ENCODE results near the gene AHCYL2.

Gene AHCYL2

GRCh38 chr7:129453510-129454248, 228.8 kb downstream of the AHCYL2 start:
- Histone ChIP-seq H3K9me2 (ENCODE audit: low read depth, low read length) (no peaks in the 10 kb centered on the region), H4K20me1 (ENCODE audit: insufficient read depth, low read length) (no peaks in the 10 kb centered on the region), H3K4me3 (ENCODE audit: low read depth, low read length, poor library complexity, severe bottlenecking) (no peak overlapping the region), H3K27me3 (ENCODE audit: insufficient read depth, low read length) (no peaks in the 10 kb centered on the region), H3K9ac (ENCODE audit: low read length) (no peak overlapping the region), H3K4me1 (ENCODE audit: insufficient read depth, low read length, severe bottlenecking) (no peaks in the 10 kb centered on the region), H3K79me2 (ENCODE audit: insufficient read depth, low read length) (no peaks in the 10 kb centered on the region), H2AFZ (ENCODE audit: low read length) (no peak overlapping the region), H3F3A (ENCODE audit: insufficient read depth, low read length) (no peaks in the 10 kb centered on the region), H3K9me3 (ENCODE audit: low read length) (0 out of 2 replicates have a peak, but pooled peaks cover under 1% of the 10 kb centered on the region), H3K27ac (ENCODE audit: low read depth, low read length, poor library complexity, severe bottlenecking) (no peak overlapping the region), H3K36me3 (ENCODE audit: insufficient read depth, low read length) (no peaks in the 10 kb centered on the region), H3K4me2 (ENCODE audit: low read length) (no peak overlapping the region)
- TF ChIP-seq CTCF (IDR thresholded peaks at IDR 0.05; ENCODE audit: low read length) (no peak), EZH2 (IDR thresholded peaks at IDR 0.05; ENCODE audit: borderline replicate concordance, low read length) (no peak)

- H3K4me2 ChIP-seq (ENCODE audit: low read length) = no peak overlapping the region
- no peak overlapping the region for H2AFZ ChIP-seq (ENCODE audit: low read length)
- H3F3A ChIP-seq (ENCODE audit: insufficient read depth, low read length) = no peaks in the 10 kb centered on the region
- TF ChIP-seq EZH2 (IDR thresholded peaks at IDR 0.05; ENCODE audit: borderline replicate concordance, low read length) = no peak
- TF ChIP-seq CTCF (IDR thresholded peaks at IDR 0.05; ENCODE audit: low read length) = no peak
- no peaks in the 10 kb centered on the region for H3K4me1 ChIP-seq (ENCODE audit: insufficient read depth, low read length, severe bottlenecking)
- no peak overlapping the region for H3K4me3 ChIP-seq (ENCODE audit: low read depth, low read length, poor library complexity, severe bottlenecking)
- no peaks in the 10 kb centered on the region for H3K79me2 ChIP-seq (ENCODE audit: insufficient read depth, low read length)
- no peaks in the 10 kb centered on the region for H4K20me1 ChIP-seq (ENCODE audit: insufficient read depth, low read length)
- H3K9me3 ChIP-seq (ENCODE audit: low read length) = no peaks in the 10 kb centered on the region
- H3K27me3 ChIP-seq (ENCODE audit: insufficient read depth, low read length) = no peaks in the 10 kb centered on the region
- no peak overlapping the region for H3K9ac ChIP-seq (ENCODE audit: low read length)
- H3K9me2 ChIP-seq (ENCODE audit: low read depth, low read length) = no peaks in the 10 kb centered on the region
- H3K27ac ChIP-seq (ENCODE audit: low read depth, low read length, poor library complexity, severe bottlenecking) = no peak overlapping the region
- no peaks in the 10 kb centered on the region for H3K36me3 ChIP-seq (ENCODE audit: insufficient read depth, low read length)
Measured at GRCh38 chr7:129454249-129454551, 229.4 kb downstream of the AHCYL2 start.

DNA sequence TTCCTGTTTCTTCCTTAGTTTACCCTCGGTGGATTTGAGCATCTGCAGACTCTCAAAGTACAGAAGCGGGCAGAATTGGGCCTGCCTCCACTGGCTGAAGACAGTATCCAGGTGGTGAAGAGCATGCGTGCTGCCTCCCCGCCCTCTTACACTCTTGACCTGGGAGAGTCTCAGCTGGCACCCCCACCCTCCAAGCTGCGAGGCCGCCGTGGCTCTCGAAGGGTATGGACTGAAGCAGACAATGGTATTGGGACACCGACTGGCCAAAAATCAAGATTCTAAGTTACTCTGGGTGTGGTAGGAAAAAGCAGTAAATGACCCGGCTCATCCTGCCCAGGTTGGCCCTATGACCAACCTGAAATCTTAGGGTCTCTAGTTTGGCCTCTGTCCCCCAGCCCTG, 231.6 kb downstream of the AHCYL2 start:
- H3K4me2 ChIP-seq (ENCODE audit: low read length) = no peak overlapping the region
- no peak for TF ChIP-seq EZH2 (IDR thresholded peaks at IDR 0.05; ENCODE audit: borderline replicate concordance, low read length)
- no peak for TF ChIP-seq CTCF (IDR thresholded peaks at IDR 0.05; ENCODE audit: low read length)
- no peak overlapping the region for H2AFZ ChIP-seq (ENCODE audit: low read length)
- no peaks in the 10 kb centered on the region for H3K9me3 ChIP-seq (ENCODE audit: low read length)
- H3K9ac ChIP-seq (ENCODE audit: low read length) = no peak overlapping the region
- no peaks in the 10 kb centered on the region for H3F3A ChIP-seq (ENCODE audit: insufficient read depth, low read length)
- no peak overlapping the region for H3K27ac ChIP-seq (ENCODE audit: low read depth, low read length, poor library complexity, severe bottlenecking)
- no peaks in the 10 kb centered on the region for H3K4me1 ChIP-seq (ENCODE audit: insufficient read depth, low read length, severe bottlenecking)
- H3K4me3 ChIP-seq (ENCODE audit: low read depth, low read length, poor library complexity, severe bottlenecking) = no peak overlapping the region
- no peaks in the 10 kb centered on the region for H4K20me1 ChIP-seq (ENCODE audit: insufficient read depth, low read length)
- H3K9me2 ChIP-seq (ENCODE audit: low read depth, low read length) = no peaks in the 10 kb centered on the region
- H3K79me2 ChIP-seq (ENCODE audit: insufficient read depth, low read length) = no peaks in the 10 kb centered on the region
- H3K27me3 ChIP-seq (ENCODE audit: insufficient read depth, low read length) = no peaks in the 10 kb centered on the region
- H3K36me3 ChIP-seq (ENCODE audit: insufficient read depth, low read length) = peaks cover 5% of the 10 kb centered on the region; the same call in 1 of the 2 replicates

All from OCI-LY1 (cell line).